ENCODE data around the gene OR6J1. TPM values are rescaled to one million over a fixed set of nuclear protein-coding genes. Genes with fewer than 3 reads are reported as not detected.
"Not testable (repeated sequence)": the region's sequence is repeated elsewhere in the genome, so short reads cannot be mapped to it uniquely, and the experiment has no call there.

OR6J1 gene
- total and polyA plus RNA-seq, 10 donors: not detected

DNA sequence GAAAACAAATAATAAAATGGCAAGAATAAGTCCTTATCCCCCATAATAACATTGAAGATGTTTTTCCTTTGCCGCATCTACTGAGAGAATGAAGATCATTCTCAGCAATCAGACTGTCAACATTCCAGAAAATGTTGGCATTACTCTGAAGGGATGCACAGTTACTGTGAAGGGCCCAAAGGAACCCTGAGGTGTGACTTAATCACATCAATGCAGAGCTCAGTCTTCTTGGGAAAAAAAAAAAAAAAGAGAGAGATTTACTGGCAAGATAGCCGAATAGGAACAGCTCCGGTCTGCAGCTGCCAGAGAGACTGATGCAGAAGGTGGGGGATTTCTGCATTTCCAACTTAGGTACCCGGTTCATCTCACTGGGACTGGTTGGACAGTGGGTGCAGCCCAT lies 41.3 kb upstream of the OR6J1 start:
- Histone ChIP-seq H3K36me3 (no peaks in the 10 kb centered on the region), H3K9me3 (peaks cover 0 to 18% (median 8%) of the 10 kb centered on the region in 8 donors), H3K27ac (no peak overlapping the region), H3K4me3 (no peak overlapping the region), H3K4me1 (peaks cover 0 to under 1% (median 0%) of the 10 kb centered on the region in 6 donors), H3K27me3 (replicated peaks in 1 of 7) (peaks cover 0 to 27% (median 0%) of the 10 kb centered on the region in 7 donors)
- no peak for DNase-seq
- intact Hi-C loops (cut with DNase I; ENCODE audit: low total_unique reads): no loop called here
- 62 to 70% (median 67%) methylated on average over 4 of the region's 4 CpGs for WGBS, 5 donors
- TF ChIP-seq POLR2A (IDR thresholded peaks at IDR 0.05) (no peak), POLR2AphosphoS5 (IDR thresholded peaks at IDR 0.05) (no peak)
- TF ChIP-seq, protein P1, sequence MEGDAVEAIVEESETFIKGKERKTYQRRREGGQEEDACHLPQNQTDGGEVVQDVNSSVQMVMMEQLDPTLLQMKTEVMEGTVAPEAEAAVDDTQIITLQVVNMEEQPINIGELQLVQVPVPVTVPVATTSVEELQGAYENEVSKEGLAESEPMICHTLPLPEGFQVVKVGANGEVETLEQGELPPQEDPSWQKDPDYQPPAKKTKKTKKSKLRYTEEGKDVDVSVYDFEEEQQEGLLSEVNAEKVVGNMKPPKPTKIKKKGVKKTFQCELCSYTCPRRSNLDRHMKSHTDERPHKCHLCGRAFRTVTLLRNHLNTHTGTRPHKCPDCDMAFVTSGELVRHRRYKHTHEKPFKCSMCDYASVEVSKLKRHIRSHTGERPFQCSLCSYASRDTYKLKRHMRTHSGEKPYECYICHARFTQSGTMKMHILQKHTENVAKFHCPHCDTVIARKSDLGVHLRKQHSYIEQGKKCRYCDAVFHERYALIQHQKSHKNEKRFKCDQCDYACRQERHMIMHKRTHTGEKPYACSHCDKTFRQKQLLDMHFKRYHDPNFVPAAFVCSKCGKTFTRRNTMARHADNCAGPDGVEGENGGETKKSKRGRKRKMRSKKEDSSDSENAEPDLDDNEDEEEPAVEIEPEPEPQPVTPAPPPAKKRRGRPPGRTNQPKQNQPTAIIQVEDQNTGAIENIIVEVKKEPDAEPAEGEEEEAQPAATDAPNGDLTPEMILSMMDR (IDR thresholded peaks at IDR 0.05 in 8 of 11, conservative IDR thresholded peaks at IDR 0.05 in 3 of 11): no peak

DNA sequence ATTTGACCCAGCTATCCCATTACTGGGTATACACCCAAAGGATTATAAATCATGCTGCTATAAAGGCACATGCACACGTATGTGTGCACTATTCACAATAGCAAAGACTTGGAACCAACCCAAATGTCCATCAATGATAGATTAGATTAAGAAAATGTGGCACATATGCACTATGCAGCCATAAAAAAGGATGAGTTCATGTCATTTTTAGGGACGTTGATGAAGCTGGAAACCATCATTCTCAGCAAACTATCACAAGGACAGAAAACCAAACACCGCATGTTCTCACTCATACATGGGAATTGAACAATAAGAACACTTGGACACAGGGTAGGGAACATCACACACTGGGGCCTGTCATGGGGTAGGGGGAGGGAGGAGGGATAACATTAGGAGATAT lies 39.3 kb upstream of the OR6J1 start:
- peaks cover 0 to 12% (median 8%) of the 10 kb centered on the region in 8 donors for H3K9me3 ChIP-seq
- WGBS, 5 donors: 62 to 85% (median 75%) methylated on average over 3 of the region's 3 CpGs
- H3K36me3 ChIP-seq; intact Hi-C loops (cut with DNase I; ENCODE audit: low total_unique reads); H3K4me3 ChIP-seq; H3K27ac ChIP-seq; DNase-seq; H3K4me1 ChIP-seq: not testable (repeated sequence)
- H3K27me3 ChIP-seq (replicated peaks in 1 of 7): peaks cover 0 to 37% (median 0%) of the 10 kb centered on the region in 7 donors

DNA sequence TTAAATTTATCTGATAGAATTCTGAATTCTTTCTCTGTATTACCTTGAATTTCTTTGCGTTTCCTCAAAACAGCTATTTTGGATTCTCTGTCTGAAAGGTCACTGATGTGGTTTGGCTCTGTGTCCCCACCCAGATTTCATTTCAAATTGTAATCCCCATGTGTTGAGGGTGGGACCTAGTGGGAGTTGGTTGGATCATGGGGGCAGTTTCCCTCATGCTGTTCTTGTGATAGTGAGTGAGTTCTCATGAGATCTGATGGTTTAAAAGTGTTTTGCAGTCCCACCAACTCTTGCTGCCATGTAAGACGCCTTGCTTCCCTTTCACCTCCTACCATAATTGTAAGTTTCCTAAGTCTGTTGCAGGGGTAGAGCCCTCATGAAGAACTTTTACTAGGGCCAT lies 34.1 kb upstream of the OR6J1 start:
- H3K4me3 ChIP-seq: no peak overlapping the region
- TF ChIP-seq POLR2A (IDR thresholded peaks at IDR 0.05): no peak
- no peak for TF ChIP-seq POLR2AphosphoS5 (IDR thresholded peaks at IDR 0.05)
- TF ChIP-seq, protein P1 (IDR thresholded peaks at IDR 0.05 in 8 of 11, conservative IDR thresholded peaks at IDR 0.05 in 3 of 11): no peak
- intact Hi-C loops (cut with DNase I; ENCODE audit: low total_unique reads): no loop called here

DNA sequence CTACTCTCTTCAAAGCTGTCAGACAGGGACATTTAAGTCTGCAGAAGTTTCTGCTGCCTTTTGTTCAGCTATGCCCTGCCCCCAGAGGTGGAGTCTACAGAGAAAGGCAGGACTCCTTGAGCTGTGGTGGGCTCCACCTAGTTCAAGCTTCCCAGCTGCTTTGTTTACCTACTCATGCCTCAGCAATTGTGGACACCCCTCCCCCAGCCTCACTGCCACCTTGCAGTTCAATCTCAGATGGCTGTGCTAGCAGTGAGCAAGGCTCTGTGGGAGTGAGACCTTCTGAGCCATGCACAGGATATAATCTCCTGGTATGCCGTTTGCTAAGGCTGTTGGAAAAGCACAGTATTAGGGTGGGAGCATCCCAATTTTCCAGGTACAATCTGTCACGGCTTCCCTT lies 33.4 kb upstream of the OR6J1 start:
- H3K9me3 ChIP-seq; DNase-seq; H3K36me3 ChIP-seq; H3K27ac ChIP-seq; H3K4me1 ChIP-seq; intact Hi-C loops (cut with DNase I; ENCODE audit: low total_unique reads); H3K4me3 ChIP-seq: not testable (repeated sequence)
- 57 to 100% (median 73%) methylated on average over 1 to 2 of the region's 2 CpGs for WGBS, 5 donors
- H3K27me3 ChIP-seq (replicated peaks in 1 of 7): peaks cover 0 to 23% (median 0%) of the 10 kb centered on the region in 7 donors

More for the DNA sequence above, 34.1 kb upstream of the OR6J1 start:
- 84 to 100% (median 95%) methylated on average over 2 of the region's 2 CpGs for WGBS, 5 donors
- no peak for DNase-seq
- Histone ChIP-seq H3K4me1 (no peaks in the 10 kb centered on the region), H3K36me3 (no peaks in the 10 kb centered on the region), H3K27me3 (replicated peaks in 1 of 7) (peaks cover 0 to 23% (median 0%) of the 10 kb centered on the region in 7 donors), H3K9me3 (no peaks in the 10 kb centered on the region), H3K27ac (no peak overlapping the region)

DNA sequence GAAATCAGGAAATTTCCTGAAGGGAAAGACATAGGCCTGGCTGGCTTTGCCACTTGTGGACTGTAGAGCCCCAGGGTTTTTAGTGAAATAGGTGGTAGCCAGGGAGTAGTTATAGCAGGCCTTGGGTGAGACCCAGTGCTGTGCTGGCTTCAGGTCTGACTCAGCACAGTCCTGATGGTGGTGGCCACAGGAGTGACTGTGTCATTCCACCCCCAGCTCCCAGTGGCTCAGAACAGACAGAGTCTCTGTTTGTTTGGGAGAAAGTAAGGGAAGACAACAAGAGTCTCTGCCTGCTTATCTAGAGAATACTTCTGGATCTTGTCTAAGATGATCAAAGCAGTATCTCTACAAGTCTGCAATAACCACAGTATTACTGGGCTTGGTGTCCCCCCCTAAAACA lies 27.5 kb upstream of the OR6J1 start:
- Histone ChIP-seq H3K4me1 (no peaks in the 10 kb centered on the region), H3K27ac (no peak overlapping the region), H3K36me3 (no peaks in the 10 kb centered on the region), H3K9me3 (no peaks in the 10 kb centered on the region), H3K27me3 (replicated peaks in 1 of 7) (no peaks in the 10 kb centered on the region), H3K4me3 (no peak overlapping the region)
- no peak for DNase-seq
- TF ChIP-seq POLR2AphosphoS5 (IDR thresholded peaks at IDR 0.05): no peak
- no peak for TF ChIP-seq POLR2A (IDR thresholded peaks at IDR 0.05)
- TF ChIP-seq, protein P1 (IDR thresholded peaks at IDR 0.05 in 8 of 11, conservative IDR thresholded peaks at IDR 0.05 in 3 of 11): no peak
- intact Hi-C loops (cut with DNase I; ENCODE audit: low total_unique reads): no loop called here

Measured in spleen (tissue), 11 donors.